ENCODE results near the gene KRTAP9-7. TPM values are rescaled to one million over a fixed set of nuclear protein-coding genes. Genes with fewer than 3 reads are reported as not detected.
"Not testable (repeated sequence)": the region's sequence is repeated elsewhere in the genome, so short reads cannot be mapped to it uniquely, and the experiment has no call there.

KRTAP9-7 gene, protein sequence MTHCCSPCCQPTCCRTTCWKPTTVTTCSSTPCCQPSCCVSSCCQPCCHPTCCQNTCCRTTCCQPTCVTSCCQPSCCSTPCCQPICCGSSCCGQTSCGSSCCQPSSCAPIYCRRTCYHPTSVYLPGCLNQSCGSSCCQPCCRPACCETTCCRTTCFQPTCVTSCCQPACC
- not detected in 2 replicates for total RNA-seq

DNA sequence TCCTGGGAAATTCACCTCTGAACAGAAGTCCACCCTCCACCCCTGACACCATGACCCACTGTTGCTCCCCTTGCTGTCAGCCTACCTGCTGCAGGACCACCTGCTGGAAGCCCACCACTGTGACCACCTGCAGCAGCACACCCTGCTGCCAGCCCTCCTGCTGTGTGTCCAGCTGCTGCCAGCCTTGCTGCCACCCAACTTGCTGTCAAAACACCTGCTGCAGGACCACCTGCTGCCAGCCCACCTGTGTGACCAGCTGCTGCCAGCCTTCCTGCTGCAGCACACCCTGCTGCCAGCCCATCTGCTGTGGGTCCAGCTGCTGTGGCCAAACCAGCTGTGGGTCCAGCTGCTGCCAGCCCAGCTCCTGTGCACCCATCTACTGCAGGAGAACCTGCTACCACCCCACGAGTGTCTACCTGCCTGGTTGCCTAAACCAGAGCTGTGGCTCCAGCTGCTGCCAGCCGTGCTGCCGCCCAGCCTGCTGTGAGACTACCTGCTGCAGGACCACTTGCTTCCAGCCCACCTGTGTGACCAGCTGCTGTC is at the start of gene KRTAP9-7:
TSS of gene KRTAP9-7 (plus strand) at position 51 of the 543 bp plus-strand sequence. CDS start at position 51, 0 bp downstream.
- not testable (repeated sequence) for DNase-seq (ENCODE audit: extremely low read depth, low read depth, low spot score)

DNA sequence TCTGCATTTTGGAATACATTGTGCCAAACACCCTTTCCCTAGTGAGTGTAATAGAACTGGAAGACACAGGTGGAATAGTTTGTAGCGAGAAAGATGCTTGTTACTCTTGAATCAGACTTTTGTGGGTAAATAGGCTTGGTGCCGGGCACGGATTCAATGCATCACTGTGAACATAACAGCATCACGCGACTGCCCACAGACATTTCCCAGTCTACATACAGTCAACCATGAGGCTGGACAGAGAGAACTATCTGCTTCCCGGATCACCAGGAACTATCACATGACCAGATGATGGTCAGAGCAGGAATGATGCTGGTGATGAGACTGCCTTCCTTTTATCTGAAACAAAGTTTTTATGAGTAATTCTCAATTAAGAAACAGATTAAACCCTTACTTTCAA is 49.4 kb upstream of the KRTAP9-7 start:
- DNase-seq (ENCODE audit: extremely low read depth, low read depth, low spot score), result no peak

DNA sequence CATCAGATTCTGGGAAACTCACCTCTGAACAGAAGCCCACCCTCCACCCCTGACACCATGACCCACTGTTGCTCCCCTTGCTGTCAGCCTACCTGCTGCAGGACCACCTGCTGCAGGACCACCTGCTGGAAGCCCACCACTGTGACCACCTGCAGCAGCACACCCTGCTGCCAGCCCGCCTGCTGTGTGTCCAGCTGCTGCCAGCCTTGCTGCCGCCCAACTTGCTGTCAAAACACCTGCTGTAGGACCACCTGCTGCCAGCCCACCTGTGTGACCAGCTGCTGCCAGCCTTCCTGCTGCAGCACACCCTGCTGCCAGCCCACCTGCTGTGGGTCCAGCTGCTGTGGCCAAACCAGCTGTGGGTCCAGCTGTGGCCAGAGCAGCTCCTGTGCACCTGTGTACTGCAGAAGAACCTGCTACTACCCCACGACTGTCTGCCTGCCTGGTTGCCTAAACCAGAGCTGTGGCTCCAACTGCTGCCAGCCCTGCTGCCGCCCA is 48.9 kb upstream of the KRTAP9-7 start, which contains the start of gene KRTAP9-2:
TSS of gene KRTAP9-2 (plus strand) at position 51 of the 498 bp plus-strand sequence. CDS start at position 58, 7 bp downstream.
- not testable (repeated sequence) for DNase-seq (ENCODE audit: extremely low read depth, low read depth, low spot score)

DNA sequence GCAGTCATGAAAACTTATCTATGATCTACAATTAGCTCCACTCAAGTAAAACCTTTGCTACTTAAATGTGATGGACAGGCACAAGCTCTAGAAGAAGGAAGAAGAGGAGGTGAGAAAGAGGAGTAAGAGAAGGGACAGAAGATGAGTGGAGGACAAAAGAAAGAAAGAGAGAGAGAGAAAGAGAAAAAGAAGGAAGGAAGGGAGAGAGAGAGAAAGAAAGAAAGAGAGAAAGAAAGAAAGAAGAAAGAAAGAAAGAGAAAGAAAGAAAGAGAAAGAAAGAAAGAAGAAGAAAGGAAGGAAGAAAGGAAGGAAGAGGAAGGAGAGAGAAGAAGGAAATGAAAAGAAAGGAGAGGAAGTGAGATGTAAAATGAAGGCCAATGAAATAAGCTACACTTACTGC is 45.4 kb upstream of the KRTAP9-7 start:
- DNase-seq (ENCODE audit: extremely low read depth, low read depth, low spot score), result no peak

DNA sequence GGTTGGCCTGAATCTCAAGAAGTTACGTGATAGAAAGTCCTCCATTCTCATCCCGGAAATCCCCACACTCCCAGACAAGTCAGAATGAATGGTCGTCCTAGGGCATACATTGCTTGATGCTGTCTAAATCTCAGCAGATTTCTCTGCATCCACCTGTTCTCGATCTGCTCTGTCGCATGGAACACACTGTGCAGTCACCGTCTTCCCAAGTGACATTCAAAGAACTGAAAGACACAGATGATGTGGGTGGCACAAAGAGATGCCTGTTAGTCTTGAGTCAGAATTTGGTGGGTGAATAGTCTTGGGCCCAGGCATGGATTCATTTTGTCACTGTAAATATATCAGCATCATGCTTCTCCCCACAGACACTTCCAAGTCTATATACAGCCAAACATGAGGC is 43.8 kb upstream of the KRTAP9-7 start:
- DNase-seq (ENCODE audit: extremely low read depth, low read depth, low spot score), result no peak

DNA sequence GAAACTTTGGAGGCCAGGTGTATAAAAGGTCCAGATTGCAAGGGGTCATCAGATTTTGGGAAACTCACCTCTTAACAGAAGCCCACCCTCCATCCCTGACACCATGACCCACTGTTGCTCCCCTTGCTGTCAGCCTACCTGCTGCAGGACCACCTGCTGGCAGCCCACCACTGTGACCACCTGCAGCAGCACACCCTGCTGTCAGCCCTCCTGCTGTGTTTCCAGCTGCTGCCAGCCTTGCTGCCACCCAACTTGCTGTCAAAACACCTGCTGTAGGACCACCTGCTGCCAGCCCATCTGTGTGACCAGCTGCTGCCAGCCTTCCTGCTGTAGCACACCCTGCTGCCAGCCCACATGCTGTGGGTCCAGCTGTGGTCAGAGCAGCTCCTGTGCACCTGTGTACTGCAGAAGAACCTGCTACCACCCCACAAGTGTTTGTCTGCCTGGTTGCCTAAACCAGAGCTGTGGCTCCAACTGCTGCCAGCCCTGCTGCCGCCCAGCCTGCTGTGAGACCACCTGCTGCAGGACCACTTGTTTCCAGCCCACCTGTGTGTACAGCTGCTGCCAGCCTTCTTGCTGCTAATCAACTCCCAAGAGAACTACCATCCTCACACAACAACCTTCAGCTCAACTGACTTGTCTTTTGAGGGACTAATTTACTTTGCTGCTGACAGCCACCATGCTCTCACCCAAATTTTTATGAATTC is 42.9 kb upstream of the KRTAP9-7 start, which contains the start of gene KRTAP9-3:
TSS of gene KRTAP9-3 (plus strand) at position 51 of the 707 bp plus-strand sequence. CDS start at position 104, 53 bp downstream.
- DNase-seq (ENCODE audit: extremely low read depth, low read depth, low spot score), result not testable (repeated sequence)

DNA sequence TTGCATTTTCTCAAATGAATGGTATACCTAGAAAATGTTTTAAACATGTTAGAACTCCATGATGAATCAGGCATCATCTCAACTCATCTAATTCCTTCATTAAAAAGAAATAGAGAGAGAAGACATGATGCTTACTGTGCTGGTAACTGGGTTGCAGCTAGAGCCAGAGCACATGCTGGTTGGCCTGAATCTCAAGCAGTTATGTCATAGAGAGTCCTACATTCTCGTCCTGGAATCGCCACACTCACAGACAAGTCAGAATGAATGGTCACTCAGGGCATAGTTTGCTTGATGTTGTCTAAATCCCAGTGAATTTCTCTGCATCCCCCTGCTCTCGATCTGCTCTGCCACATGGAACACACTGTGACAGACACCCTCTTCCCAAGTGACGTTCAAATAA is 38.4 kb upstream of the KRTAP9-7 start:
- DNase-seq (ENCODE audit: extremely low read depth, low read depth, low spot score), result not testable (repeated sequence)

DNA sequence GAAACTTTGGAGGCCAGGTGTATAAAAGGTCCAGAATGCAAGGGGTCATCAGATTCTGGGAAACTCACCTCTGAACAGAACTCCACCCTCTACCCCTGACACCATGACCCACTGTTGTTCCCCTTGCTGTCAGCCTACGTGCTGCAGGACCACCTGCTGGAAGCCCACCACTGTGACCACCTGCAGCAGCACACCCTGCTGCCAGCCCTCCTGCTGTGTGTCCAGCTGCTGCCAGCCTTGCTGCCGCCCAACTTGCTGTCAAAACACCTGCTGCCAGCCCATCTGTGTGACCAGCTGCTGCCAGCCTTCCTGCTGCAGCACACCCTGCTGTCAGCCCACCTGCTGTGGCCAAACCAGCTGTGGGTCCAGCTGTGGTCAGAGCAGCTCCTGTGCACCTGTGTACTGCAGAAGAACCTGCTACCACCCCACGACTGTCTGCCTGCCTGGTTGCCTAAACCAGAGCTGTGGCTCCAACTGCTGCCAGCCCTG is 37.5 kb upstream of the KRTAP9-7 start, which contains the start of gene KRTAP9-8:
TSS of gene KRTAP9-8 (plus strand) at position 51 of the 489 bp plus-strand sequence. CDS start at position 104, 53 bp downstream.
- DNase-seq (ENCODE audit: extremely low read depth, low read depth, low spot score), result not testable (repeated sequence)

DNA sequence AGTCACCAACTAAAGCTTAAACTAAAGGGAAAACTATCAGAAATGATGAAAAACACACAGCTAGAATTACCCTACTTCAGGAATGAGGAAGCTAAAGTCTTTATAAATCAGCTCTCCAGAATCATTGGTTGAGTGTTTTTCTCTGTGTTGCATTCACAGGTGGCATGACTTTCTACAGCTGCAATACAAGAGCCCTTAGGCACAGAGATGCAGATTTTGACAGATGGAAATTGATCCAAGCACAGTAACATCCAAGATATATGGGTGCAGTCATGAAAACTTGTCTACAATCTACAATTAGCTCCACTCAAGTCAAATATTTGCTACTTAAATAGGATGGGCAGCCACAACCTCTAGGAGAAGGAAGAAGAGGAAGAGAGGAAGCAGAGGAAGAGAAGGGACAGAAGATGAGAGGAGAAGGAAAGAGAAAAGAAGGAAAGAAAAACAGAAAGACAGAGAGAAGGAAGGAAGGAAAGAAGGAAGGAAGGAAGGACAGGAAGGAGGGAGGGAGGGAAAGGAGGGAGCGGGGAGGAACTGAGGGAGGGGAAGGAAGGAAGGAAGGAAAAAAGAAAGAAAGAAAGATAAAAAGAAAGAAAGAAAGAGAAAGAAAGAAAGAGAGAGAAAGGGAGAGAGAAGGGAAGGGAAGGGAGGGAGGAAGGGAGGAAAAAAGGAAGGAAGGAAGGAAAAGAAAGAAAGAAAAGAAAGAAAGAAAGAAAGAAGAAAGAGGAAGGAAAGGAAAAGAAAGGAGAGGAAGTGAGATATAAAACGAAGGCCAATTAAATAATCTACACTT is 28.3 kb upstream of the KRTAP9-7 start:
- DNase-seq (ENCODE audit: extremely low read depth, low read depth, low spot score), result not testable (repeated sequence)

DNA sequence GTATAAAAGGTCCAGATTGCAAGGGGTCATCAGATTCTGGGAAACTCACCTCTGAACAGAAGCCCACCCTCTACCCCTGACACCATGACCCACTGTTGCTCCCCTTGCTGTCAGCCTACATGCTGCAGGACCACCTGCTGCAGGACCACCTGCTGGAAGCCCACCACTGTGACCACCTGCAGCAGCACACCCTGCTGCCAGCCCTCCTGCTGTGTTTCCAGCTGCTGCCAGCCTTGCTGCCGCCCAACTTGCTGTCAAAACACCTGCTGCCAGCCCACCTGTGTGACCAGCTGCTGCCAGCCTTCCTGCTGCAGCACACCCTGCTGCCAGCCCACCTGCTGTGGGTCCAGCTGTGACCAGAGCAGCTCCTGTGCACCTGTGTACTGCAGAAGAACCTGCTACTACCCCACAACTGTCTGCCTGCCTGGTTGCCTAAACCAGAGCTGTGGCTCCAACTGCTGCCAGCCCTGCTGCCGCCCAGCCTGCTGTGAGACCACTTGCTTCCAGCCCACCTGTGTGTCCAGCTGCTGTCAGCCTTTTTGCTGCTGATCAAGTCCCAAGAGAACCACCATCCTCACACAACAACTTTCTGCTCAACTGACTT is 25.8 kb upstream of the KRTAP9-7 start, which contains the start of gene KRTAP9-4:
TSS of gene KRTAP9-4 (plus strand) at position 51 of the 604 bp plus-strand sequence. CDS start at position 85, 34 bp downstream.
- not testable (repeated sequence) for DNase-seq (ENCODE audit: extremely low read depth, low read depth, low spot score)

DNA sequence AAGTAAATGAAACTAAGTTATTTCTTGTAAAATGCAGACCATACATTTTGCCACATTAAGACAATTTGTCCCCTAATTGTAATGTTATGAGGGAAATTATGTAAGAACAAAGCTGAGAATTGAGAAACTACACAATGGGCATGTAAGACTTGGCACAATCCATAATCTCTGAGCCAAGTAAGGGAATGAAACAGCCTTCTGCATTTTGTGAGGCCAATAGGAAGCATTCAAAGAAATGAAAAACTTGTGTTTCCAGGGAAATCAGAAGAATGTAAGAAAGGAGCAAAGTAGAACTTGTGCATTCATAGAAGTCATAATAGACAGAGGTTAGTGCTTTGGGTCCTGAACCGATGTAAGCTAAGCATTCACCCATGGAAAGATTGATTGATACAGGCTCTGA is 24.2 kb upstream of the KRTAP9-7 start:
- DNase-seq (ENCODE audit: extremely low read depth, low read depth, low spot score), result no peak

DNA sequence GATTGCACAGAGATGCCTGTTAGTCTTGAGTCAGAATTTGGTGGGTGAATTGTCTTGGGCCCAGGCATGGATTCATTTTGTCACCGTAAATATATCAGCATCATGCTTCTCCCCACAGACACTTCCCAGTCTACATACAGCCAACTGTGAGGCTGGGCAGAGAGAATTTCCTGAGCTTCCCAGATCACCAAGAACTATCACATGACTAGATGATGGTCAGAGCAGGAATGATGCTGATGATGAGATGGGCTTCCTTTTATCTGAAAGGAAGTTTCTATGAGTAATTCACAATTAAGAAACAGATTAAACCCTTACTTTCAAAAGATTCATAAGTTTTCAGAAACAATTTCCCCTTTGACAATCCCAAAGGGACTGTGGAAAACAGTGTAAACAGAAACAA is 20.6 kb upstream of the KRTAP9-7 start:
- no peak for DNase-seq (ENCODE audit: extremely low read depth, low read depth, low spot score)

DNA sequence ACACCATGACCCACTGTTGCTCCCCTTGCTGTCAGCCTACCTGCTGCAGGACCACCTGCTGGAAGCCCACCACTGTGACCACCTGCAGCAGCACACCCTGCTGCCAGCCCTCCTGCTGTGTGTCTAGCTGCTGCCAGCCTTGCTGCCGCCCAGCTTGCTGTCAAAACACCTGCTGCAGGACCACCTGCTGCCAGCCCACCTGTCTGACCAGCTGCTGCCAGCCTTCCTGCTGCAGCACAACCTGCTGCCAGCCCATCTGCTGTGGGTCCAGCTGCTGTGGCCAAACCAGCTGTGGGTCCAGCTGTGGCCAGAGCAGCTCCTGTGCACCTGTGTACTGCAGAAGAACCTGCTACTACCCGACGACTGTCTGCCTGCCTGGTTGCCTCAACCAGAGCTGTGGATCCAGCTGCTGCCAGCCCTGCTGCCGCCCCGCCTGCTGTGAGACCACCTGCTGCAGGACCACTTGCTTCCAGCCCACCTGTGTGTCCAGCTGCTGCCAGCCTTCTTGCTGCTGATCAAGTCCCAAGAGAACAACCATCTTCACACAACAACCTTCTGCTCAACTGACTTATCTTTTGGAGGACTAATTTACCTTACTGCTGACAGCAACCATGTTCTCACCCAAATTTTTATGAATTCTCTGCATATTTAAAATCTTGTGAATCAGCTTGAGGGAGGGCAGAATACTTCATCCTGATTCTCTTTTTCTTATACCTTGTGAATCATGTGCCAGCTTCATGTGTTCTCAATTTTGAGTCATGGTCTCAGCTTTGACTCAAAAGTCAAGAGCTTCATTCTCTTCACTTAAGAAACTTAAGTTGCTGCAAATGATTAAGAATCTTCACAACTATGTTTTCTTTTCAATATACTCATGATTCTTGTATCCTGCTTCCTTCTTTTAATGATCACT is 19.9 kb upstream of the KRTAP9-7 start, which contains the start of gene KRTAP9-9:
TSS of gene KRTAP9-9 (plus strand) at position 4 of the 910 bp plus-strand sequence.
- DNase-seq (ENCODE audit: extremely low read depth, low read depth, low spot score), result not testable (repeated sequence)

DNA sequence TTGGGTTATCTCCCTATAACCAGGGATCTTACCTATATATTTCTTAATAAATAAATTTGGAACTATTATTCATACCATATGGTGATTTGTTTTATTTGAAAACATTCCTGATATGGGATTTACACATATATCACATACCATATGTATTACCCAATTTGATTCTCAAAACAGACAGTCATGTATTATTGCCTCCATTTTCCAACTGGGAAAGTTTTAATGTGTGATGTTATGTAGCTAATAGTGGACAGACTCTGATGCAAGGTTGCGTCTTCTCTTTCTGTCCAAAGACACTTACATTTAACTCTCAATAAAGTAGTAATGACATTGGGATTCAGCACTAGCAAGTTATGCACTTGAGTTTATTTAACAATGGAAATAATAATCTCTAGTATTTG is 19.2 kb upstream of the KRTAP9-7 start:
- DNase-seq (ENCODE audit: extremely low read depth, low read depth, low spot score), result no peak

DNA sequence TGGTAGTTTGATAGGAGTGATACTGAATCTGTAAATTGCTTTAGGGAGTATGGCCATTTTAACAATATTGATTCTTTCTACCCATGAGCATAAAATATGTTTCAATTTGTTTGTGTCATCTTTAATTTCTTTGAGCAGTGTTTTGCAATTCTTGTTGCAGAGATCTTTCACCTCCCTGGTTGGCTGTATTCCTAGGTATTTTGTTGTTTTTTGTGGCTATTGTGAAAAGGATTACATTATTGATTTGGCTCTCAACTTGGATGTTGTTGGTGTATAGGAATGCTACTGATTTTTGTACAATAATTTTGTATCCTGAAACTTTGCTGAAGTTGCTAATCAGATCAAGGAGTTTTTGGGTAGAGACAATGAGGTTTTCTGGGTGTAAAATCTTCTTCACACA is 17.1 kb upstream of the KRTAP9-7 start:
- no peak for DNase-seq (ENCODE audit: extremely low read depth, low read depth, low spot score)

DNA sequence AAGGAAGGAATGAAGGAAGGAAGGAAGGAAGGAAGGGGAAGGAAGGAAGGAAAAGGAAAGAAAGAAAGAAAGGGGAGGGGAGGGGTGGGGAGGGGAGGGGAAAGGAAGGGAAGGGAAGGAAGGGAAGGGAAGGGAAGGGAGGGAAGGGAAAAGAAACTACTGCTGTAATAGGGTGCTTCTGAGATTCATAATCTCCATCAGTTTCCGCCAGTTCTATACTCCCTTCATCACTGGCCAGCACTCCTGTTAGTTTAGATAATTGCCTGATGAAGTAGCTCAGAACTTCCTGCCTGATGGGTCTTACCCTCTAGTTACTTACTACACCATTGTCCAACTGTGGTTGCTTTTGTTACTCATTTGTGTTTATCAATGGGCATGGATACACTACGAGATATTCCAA is 12.3 kb upstream of the KRTAP9-7 start:
- no peak for DNase-seq (ENCODE audit: extremely low read depth, low read depth, low spot score)

DNA sequence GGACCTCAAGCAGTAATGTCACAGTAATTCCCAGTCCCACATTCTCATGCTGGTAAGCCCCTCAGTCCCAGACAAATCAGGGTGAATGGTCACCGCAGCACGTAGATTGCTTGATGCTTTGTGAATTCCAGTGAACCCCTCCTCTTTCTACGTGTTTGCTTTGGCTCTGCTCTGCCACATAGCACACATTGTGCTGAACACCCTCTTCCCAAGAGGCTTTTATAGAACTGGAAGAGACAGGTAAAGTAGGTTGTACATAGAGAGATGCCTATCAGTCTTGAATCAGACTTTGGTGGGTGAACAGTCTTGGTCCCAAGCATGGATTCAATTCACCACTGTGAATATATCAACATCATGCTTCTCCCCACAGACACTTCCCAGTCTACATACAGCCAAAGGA is 10.9 kb upstream of the KRTAP9-7 start:
- no peak for DNase-seq (ENCODE audit: extremely low read depth, low read depth, low spot score)

DNA sequence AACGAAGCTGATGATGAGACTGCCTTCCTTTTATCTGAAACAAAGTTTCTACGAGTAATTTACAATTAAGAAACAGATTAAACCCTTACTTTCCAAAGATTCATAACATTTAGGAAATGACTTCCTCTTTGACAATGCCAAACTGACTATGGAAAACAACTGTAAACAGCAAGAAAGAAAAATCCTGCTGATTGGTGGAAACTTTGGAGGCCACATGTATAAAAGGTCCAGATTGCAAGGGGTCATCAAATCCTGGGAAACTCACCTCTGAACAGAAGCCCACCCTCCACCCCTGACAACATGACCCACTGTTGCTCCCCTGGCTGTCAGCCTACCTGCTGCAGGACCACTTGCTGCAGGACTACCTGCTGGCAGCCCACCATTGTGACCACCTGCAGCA is 10.4 kb upstream of the KRTAP9-7 start, which contains the start of gene KRTAP9-6:
TSS of gene KRTAP9-6 (plus strand) at position 301 of the 400 bp plus-strand sequence. CDS start at position 301, 0 bp downstream.
- DNase-seq (ENCODE audit: extremely low read depth, low read depth, low spot score), result no peak

DNA sequence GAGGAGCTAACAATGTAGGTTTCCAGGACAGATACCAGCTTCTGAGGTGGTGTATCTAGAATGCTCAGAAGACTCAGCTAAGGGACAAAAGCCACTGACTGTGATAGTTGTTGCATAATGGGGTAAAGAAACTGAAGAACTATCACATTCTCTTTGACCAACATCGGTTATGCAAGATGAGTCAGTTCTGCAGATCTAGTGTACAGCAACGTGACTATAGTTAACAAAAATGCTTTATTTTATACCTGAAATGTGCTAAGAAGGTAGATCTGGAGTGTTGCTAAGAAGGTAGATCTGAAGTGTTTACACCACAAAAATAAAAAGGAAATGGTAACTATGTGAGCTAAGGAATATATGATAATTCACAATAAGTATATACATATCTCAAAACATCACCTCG is 7.8 kb upstream of the KRTAP9-7 start:
- DNase-seq (ENCODE audit: extremely low read depth, low read depth, low spot score), result no peak
